ENCODE results near the gene ACADS.

- no peak for TF ChIP-seq GATA2 (IDR thresholded peaks at IDR 0.05; ENCODE audit: low read depth, low read length)
- no peak for TF ChIP-seq GATA3 (IDR thresholded peaks at IDR 0.05; ENCODE audit: low read depth, low read length)
These were observed 826 bp downstream of the ACADS start for GRCh38 chr12:120726510-120726793.

Data from SH-SY5Y (cell line).